Endothelial cell of umbilical vein (primary cell): ENCODE results near the gene ZMIZ1. TPM values are rescaled to one million over a fixed set of nuclear protein-coding genes. Genes with fewer than 3 reads are reported as not detected.

Experiments used
- BruUV-seq: library from RNA; stranded (reverse); fragments of 400-500 nt; replicated peaks from 2 replicates; lab custom pipeline; 2021; lab: Mats Ljungman, UMichigan
- CTCF ChIA-PET: fragments of 300-600, 350-600 bp; sonication (Branson Sonifier 250); formaldehyde crosslinking; loops from one replicate; lab custom pipeline; 2021; ENCODE audit warnings: antibody characterized with exemption, inconsistent platforms; lab: Charles Lee
- POLR2A ChIA-PET: fragments of 300-600, 350-600 bp; sonication (Branson Sonifier 250); formaldehyde crosslinking; loops from one replicate; lab custom pipeline; 2021; ENCODE audit warnings: antibody characterized with exemption, inconsistent platforms; lab: Charles Lee
- DNase-seq: peaks from one replicate; pipeline ENCODE4 v3.0.0-alpha.2; 2011; ENCODE audit warnings: low read depth, low spot score
- FAIRE-seq: peaks from 2 replicates; lab custom pipeline; 2011; peaks lifted over from hg19 to GRCh38; lab: Jason Lieb, UNC
- H2AFZ ChIP-seq: 2 replicates; pipeline ENCODE4 v1.6.0; 2012; ENCODE audit warnings: low read depth, low read length, control low read depth, inconsistent platforms
- H3K27ac ChIP-seq: 2 replicates; pipeline ENCODE4 v1.5.1; 2011; ENCODE audit warnings: low read depth, mild to moderate bottlenecking, control low read depth, low read length, moderate library complexity; ENCODE audit not compliant: insufficient read depth
- H3K27me3 ChIP-seq, 2 experiments: 2 replicates each; pipeline versions ENCODE4 v1.6.0 to v1.6.1; 2011; ENCODE audit warnings: low read length in 2 of 2, mixed read lengths in 1 of 2; ENCODE audit not compliant: control insufficient read depth in 2 of 2, insufficient read depth in 2 of 2
- H3K36me3 ChIP-seq, 2 experiments: 2 replicates in 1 of 2; 3 replicates in 1 of 2; pipeline ENCODE4 v1.5.1; 2011; ENCODE audit warnings: low read length in 2 of 2, mild to moderate bottlenecking in 1 of 2, moderate library complexity in 1 of 2; ENCODE audit not compliant: control insufficient read depth in 2 of 2, insufficient read depth in 2 of 2; ENCODE audit errors: extremely low read depth in 1 of 2
- H3K4me1 ChIP-seq: 3 replicates; pipeline ENCODE4 v1.5.1; 2011; ENCODE audit warnings: mild to moderate bottlenecking, low read length; ENCODE audit not compliant: control insufficient read depth, insufficient read depth; ENCODE audit errors: extremely low read depth
- H3K4me2 ChIP-seq: 2 replicates; pipeline ENCODE4 v1.6.1; 2011; ENCODE audit warnings: low read length, control low read depth, mixed read lengths; ENCODE audit not compliant: insufficient read depth
- H3K4me3 ChIP-seq, 3 experiments: fragments of 200-600 bp in 1 of 3; sonication (generic), shearing (Covaris generic) in 1 of 3; replicated peaks in 1 of 3; 2 replicates each; pipeline ENCODE4 v1.5.1; 2011 to 2016; ENCODE audit warnings: control low read depth in 3 of 3, low read length in 3 of 3, mild to moderate bottlenecking in 2 of 3, inconsistent platforms in 1 of 3, low read depth in 1 of 3, moderate library complexity in 1 of 3; ENCODE audit not compliant: insufficient read depth in 1 of 3
- H3K79me2 ChIP-seq: 2 replicates; pipeline ENCODE4 v1.6.0; 2012; ENCODE audit warnings: low read length, inconsistent platforms; ENCODE audit not compliant: control insufficient read depth, insufficient read depth
- H3K9ac ChIP-seq: replicated peaks from 2 replicates; pipeline ENCODE3; 2011; ENCODE audit warnings: low read length, control low read depth; ENCODE audit not compliant: insufficient read depth; ENCODE audit errors: extremely low read depth
- H3K9me1 ChIP-seq: replicated peaks from 3 replicates; pipeline ENCODE4 v1.6.0; 2011; ENCODE audit warnings: mild to moderate bottlenecking, low read length; ENCODE audit not compliant: control insufficient read depth, insufficient read depth; ENCODE audit errors: extremely low read depth
- H3K9me3 ChIP-seq: replicated peaks from 2 replicates; pipeline ENCODE4 v1.5.1; 2012; ENCODE audit warnings: low read length, inconsistent platforms; ENCODE audit not compliant: control insufficient read depth, insufficient read depth
- H4K20me1 ChIP-seq: replicated peaks from 2 replicates; pipeline ENCODE3; 2011; ENCODE audit warnings: mild to moderate bottlenecking, low read length; ENCODE audit not compliant: control insufficient read depth, insufficient read depth; ENCODE audit errors: extremely low read depth
- CTCF ChIP-seq, 2 donors: IDR thresholded peaks; 1 replicate in 1 of 2; 2 replicates in 1 of 2; pipeline ENCODE4 v1.5.1; 2011; ENCODE audit warnings: low read length in 2 of 2, mild to moderate bottlenecking in 2 of 2, moderate library complexity in 2 of 2, control low read depth in 1 of 2, inconsistent platforms in 1 of 2, low read depth in 1 of 2; ENCODE audit not compliant: insufficient read depth in 1 of 2; ENCODE audit errors: extremely low read depth in 1 of 2
- EZH2 ChIP-seq: IDR thresholded peaks from 2 replicates; pipeline ENCODE4 v1.6.1; 2012; ENCODE audit warnings: borderline replicate concordance, low read depth, mild to moderate bottlenecking, moderate library complexity, low read length, inconsistent platforms; ENCODE audit not compliant: severe bottlenecking
- FOS ChIP-seq: IDR thresholded peaks from 2 replicates; pipeline ENCODE4 v1.6.1; 2011; ENCODE audit warnings: mild to moderate bottlenecking, low read length, moderate library complexity, borderline replicate concordance; ENCODE audit not compliant: insufficient read depth
- GATA2 ChIP-seq: IDR thresholded peaks from 2 replicates; pipeline ENCODE4 v1.7.0; 2011; ENCODE audit warnings: low read depth, mild to moderate bottlenecking, moderate library complexity, mixed read lengths, low read length; ENCODE audit not compliant: insufficient read length, insufficient read depth
- JUN ChIP-seq: IDR thresholded peaks from 2 replicates; pipeline ENCODE4 v1.6.1; 2011; ENCODE audit warnings: borderline replicate concordance, low read depth; ENCODE audit not compliant: insufficient read length, insufficient read depth
- MAX ChIP-seq: IDR thresholded peaks from 2 replicates; pipeline ENCODE4 v1.6.1; 2011; ENCODE audit not compliant: insufficient read depth, insufficient read length
- MYC ChIP-seq: IDR thresholded peaks from one replicate; pipeline ENCODE4 v1.6.1; 2011; ENCODE audit warnings: mild to moderate bottlenecking, low read depth, low read length
- POLR2A ChIP-seq: IDR thresholded peaks from 2 replicates; pipeline ENCODE4 v1.6.1; 2012; ENCODE audit warnings: low read depth, mild to moderate bottlenecking, control low read depth, low read length
- POLR2AphosphoS5 ChIP-seq: IDR thresholded peaks from 2 replicates; pipeline ENCODE4 v1.6.1; 2012; ENCODE audit warnings: low read depth, mild to moderate bottlenecking, control low read depth, low read length, moderate library complexity; ENCODE audit not compliant: insufficient read depth
- dilution Hi-C: fragments of 300-500 bp; cut with MboI; formaldehyde crosslinking; loops from one replicate; pipeline ENCODE4 v1.15.0; 2019; ENCODE audit warnings: low sequenced_read_pairs; ENCODE audit not compliant: extremely low pct_ligation_motif_present
- intact Hi-C: fragments of 100-400 bp; cut with micrococcal nuclease; formaldehyde crosslinking; loops from one replicate; pipeline ENCODE4 v1.10.0; 2022
- polyA plus RNA-seq, 4 experiments: library from polyadenylated mRNA; depleted of rRNA in 3 of 4; stranded (reverse) in 3 of 4; unstranded in 1 of 4; fragments of >200 nt; gene quantifications; 2 replicates each; pipeline versions ENCODE4 v1.2.1 to v1.2.3, GENCODE V29; 2011 to 2012; ENCODE audit warnings: missing spikeins in 1 of 4
- total RNA-seq: library from RNA; stranded (reverse); gene quantifications from 2 replicates; pipeline ENCODE4 v1.2.3, GENCODE V29; 2021

ZMIZ1 gene
- total and polyA plus RNA-seq, 2 donors (not counting 3 experiments of a cell fraction or from before 2014, with no cell fraction given): 12.5 to 46.7 TPM

- no peak overlapping the region for H3K27ac ChIP-seq
- no peaks in the 10 kb centered on the region for H3K9me3 ChIP-seq
- H3K9ac ChIP-seq: no peak overlapping the region
- H3K4me2 ChIP-seq: no peak overlapping the region
- no peaks in the 10 kb centered on the region for H3K9me1 ChIP-seq
- TF ChIP-seq MYC (no peak), FOS (no peak), MAX (no peak), GATA2 (no peak), POLR2AphosphoS5 (no peak), JUN (no peak), CTCF (IDR thresholded peaks at IDR 0.05; ENCODE audit: extremely low read depth in 1 of 2, insufficient read depth in 1 of 2, low read depth in 1 of 2, low read length in 2 of 2) (no peak), POLR2A (no peak), EZH2 (no peak)
- H3K4me3 ChIP-seq: no peak overlapping the region
- DNase-seq: no peak
- ChIA-PET CTCF (interaction anchor here (1.7 kb wide), 1 partner anchor 13 kb away, joined by 5 read pairs; no protein-coding TSS in a partner anchor), POLR2A (no interaction called here)
- H3K4me1 ChIP-seq: no peaks in the 10 kb centered on the region
- peaks cover 39% of the 10 kb centered on the region for H3K79me2 ChIP-seq
- dilution Hi-C loops: no loop called here
- no peaks in the 10 kb centered on the region for H4K20me1 ChIP-seq
- H2AFZ ChIP-seq: no peak overlapping the region
- no peak for FAIRE-seq
- no peaks in the 10 kb centered on the region for H3K27me3 ChIP-seq
- no TSS peak for BruUV-seq
- intact Hi-C loops: no loop called here
- H3K36me3 ChIP-seq: peaks cover 0 to 13% of the 10 kb centered on the region in 2 experiments
These were observed 184.9 kb downstream of the ZMIZ1 start for GRCh38 chr10:79253704-79254103.
